ENCODE results near the gene TMCC1. TPM values are rescaled to one million over a fixed set of nuclear protein-coding genes. Genes with fewer than 3 reads are reported as not detected.

The TMCC1 gene
- total RNA-seq, 3 donors from 2014 or later = 12.7 to 14.2 (median 14.1) TPM

DNA sequence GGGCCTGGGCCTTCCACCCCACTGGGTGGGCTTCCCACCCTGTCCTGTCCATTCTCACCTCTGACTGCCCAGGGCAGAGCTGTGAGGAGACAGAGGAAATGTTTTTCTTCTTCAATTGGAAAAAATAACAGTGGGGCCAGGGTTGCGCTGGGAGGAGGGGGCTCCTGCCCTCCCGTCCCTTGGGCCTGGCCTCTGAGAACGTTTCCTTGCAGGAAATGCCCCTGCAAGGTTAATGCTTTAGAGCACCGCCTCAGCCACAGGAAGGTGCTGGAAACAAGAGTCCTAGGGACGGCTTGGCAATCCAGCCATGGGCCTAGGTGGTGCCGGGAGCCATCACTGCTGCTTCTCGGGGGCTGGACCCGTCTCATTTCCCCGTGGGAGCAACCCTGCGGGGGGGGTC is 283.2 kb downstream of the TMCC1 start:
- Mint-ChIP-seq H3K27me3 (ENCODE audit: low read depth) (peaks cover 4% of the 10 kb centered on the region), H3K36me3 (ENCODE audit: insufficient read depth) (no peaks in the 10 kb centered on the region), H3K4me3 (no peak overlapping the region), H3K4me1 (ENCODE audit: low read depth) (peaks cover 18% of the 10 kb centered on the region), H3K9me3 (no peaks in the 10 kb centered on the region)
- DNase-seq = no peak
- ATAC-seq = no peak

DNA sequence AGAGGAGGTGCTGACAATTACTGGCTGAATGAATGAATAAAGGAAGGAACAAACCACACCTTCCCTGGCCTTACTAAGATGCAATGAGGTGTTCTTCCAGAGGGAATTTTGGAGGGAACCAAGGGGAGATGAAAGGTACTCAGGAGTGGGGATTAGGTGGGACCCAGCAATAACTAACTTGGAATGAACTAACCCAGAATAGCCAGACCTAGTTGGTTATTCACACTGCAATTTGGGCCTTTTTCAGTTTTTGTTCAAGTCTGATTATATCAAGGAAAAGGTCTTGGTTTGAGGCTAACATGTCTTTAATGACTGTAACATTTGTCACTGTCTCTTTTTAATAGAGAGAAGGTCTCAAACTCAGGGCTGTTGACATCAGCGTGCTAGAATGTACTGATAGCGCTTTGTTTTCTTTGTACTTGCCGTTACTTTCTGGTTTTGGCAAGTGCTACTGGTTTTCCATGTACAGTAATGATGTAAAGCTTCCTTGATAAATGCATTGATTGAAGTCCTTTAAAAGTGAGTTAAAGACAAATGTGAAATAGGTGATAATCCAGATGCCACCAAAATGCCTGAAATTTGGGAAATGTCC is 283.8 kb downstream of the TMCC1 start:
- Mint-ChIP-seq H3K4me1 (ENCODE audit: low read depth) (peaks cover 18% of the 10 kb centered on the region), H3K9me3 (no peaks in the 10 kb centered on the region), H3K4me3 (no peak overlapping the region), H3K27me3 (ENCODE audit: low read depth) (peaks cover 8% of the 10 kb centered on the region), H3K36me3 (ENCODE audit: insufficient read depth) (no peaks in the 10 kb centered on the region)
- ATAC-seq = no peak
- DNase-seq = no peak

DNA sequence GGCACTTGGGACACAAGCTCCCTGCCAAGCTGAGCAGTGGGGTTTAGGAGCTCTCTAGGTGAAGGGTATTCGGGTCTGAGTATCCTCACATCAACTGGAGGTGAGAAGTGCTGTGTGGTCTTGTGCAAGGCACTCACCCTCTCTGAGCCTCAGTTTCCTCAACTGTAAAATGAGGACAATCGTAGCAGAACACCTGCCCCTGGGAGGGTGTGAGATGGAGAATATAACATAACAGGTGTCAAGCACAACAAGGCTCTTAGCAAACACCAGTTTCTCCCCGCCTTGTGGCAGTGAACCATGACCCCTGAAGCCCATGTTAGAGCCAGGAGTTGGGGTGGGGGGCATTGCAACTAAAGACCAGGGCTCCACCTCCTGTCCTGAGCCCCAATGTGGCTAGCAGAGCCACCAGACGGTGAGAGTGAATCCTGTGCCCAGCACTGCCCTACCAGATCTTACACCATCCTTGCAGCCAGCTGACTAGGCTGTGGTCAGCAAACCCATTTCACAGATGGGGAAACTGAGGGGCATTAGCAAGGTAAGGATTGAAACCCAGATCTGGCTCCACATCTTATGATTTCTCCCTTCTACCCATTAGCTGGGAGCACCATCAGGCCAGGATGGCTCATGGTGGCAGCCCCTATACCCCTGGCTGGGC is 284.4 kb downstream of the TMCC1 start:
- H3K4me3 Mint-ChIP-seq = peak overlapping the region; percentile 2
- H3K9me3 Mint-ChIP-seq = no peaks in the 10 kb centered on the region
- DNase-seq = no peak
- H3K4me1 Mint-ChIP-seq (ENCODE audit: low read depth) = peaks cover 21% of the 10 kb centered on the region
- ATAC-seq = no peak
- peaks cover 13% of the 10 kb centered on the region for H3K27me3 Mint-ChIP-seq (ENCODE audit: low read depth)
- H3K36me3 Mint-ChIP-seq (ENCODE audit: insufficient read depth) = no peaks in the 10 kb centered on the region

DNA sequence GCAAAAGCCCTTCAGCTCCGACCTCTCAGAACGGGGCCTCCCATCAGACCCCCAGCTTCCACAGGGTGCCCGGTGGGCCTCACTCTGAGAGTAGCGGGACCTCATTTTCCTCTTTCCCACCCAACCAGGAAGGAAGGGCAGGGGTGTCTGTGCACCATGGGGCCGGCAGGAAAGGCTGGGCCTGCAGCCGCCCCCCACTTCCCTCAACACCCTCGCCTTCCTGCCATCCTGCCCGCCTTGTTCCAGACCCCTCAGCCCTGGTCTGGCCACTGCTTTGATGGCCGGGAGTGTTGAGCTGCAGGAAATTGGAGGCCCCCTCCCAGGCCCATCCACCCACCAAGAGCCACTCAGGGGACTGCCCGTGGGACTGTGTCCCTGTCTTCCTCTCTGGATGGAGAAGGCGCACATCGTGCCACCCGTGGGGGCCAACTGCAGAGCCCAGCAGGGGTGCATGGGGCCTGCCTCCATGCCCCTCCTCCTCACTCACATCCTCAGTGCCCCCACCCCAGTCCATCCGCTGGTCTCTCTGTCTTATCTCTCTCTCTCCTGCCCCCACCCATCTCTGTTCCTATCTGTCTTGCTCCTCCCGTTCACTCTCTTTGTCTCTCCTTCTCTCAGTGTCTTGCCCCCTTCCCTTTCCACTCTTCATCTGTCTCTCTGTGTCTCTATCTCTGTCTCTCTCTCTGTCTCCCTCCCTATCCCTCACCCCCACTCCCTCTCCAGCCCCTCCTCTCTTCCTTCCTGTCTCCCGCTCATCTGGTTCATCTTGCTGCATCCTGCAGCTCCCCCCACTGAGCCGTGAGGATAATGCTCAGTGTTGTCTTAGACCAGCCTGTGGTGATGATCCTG is 285.2 kb downstream of the TMCC1 start:
- no peak for DNase-seq
- Mint-ChIP-seq H3K36me3 (ENCODE audit: insufficient read depth) (no peaks in the 10 kb centered on the region), H3K4me1 (ENCODE audit: low read depth) (peaks cover 21% of the 10 kb centered on the region), H3K9me3 (no peaks in the 10 kb centered on the region), H3K4me3 (peak overlapping the region; percentile 2), H3K27me3 (ENCODE audit: low read depth) (peaks cover 15% of the 10 kb centered on the region)
- ATAC-seq = no peak

DNA sequence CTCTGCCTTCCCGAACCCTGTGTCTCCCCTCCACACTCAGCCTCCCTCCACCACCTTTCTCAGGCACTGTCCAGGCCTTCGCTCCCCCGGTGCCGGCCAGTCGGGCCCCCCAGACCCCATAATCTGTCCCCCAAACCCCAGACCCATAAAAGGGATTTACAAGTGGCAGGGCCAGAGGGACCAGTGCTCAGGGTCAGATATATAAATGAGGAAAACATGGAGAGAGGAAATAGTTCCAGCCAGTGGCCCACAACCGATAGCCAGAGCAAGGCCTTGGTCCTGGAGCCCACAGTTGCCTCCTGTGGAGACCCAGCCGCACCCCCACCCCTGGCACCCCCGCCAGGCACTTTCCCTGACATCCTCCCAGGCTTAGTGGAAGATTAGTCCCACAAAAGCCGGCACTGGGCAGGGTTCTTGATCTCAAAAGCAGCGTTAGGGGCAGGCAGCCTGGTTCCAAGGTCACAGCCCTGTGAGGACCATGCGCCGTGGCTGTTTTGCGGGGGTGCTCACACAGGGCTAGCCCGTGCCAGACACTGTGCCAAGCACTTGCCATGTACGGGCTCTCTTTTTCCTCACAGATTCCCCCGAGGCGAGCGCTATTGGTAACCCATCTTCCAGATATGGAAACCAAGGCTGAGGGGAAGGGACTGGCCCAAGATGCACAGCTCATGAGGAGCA is 286.0 kb downstream of the TMCC1 start:
- Mint-ChIP-seq H3K4me3 (peak overlapping the region; percentile 82), H3K36me3 (ENCODE audit: insufficient read depth) (no peaks in the 10 kb centered on the region), H3K9me3 (no peaks in the 10 kb centered on the region), H3K27me3 (ENCODE audit: low read depth) (peaks cover 15% of the 10 kb centered on the region), H3K4me1 (ENCODE audit: low read depth) (peaks cover 21% of the 10 kb centered on the region)
- ATAC-seq (no peak), DNase-seq (no peak)

DNA sequence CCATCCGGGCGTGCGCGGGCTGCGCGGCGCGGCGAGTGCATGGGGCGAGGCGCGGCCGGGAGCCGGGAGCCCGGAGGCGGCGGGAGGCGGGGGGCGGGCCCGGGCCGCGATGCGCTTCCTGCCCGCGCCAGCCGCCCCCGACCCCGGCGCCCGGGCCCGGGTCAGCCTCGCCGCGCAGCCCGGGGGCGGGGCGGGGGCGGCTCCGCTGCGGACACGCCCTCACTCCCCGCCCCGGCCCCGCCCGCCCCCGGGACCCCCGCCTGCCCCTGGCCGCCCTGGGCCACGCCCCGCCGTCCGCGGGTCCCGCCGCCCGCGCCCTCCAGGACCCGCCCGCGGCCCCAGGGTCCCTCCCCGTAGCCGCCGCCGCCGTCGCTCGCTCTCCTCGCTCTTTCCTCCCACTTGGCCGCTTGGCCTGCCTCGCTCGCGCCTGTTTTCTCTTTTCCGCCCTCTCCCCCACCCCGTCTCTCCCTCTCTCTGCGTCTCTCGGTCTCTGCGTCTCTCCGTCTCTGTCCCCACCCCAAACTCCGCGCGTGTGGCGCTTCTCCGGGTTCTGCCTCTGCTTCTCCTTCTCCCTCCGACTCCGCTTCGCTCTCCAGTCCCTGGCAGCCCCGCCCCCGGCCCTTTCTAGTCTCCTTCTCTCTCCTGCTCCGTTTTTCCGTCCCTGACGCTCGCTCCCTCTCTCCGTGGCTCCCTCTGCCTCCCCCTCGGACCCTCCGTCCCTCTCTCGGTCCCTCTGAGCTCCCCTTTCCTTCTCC is 286.7 kb downstream of the TMCC1 start, which contains the start of gene PLXND1:
Gene PLXND1 (minus strand): TSS at position 41 of the 755 bp plus-strand sequence. CDS start 37 bp downstream, at position 4.
- Mint-ChIP-seq H3K27me3 (ENCODE audit: low read depth) (peaks cover 15% of the 10 kb centered on the region), H3K4me3 (peak within 1 kb of the TSS; percentile 91), H3K36me3 (ENCODE audit: insufficient read depth) (no peaks in the 10 kb centered on the region), H3K4me1 (ENCODE audit: low read depth) (peaks cover 23% of the 10 kb centered on the region), H3K9me3 (no peaks in the 10 kb centered on the region)
- peak; percentile 42 for DNase-seq
- ATAC-seq = peak; percentile 57 to 61

DNA sequence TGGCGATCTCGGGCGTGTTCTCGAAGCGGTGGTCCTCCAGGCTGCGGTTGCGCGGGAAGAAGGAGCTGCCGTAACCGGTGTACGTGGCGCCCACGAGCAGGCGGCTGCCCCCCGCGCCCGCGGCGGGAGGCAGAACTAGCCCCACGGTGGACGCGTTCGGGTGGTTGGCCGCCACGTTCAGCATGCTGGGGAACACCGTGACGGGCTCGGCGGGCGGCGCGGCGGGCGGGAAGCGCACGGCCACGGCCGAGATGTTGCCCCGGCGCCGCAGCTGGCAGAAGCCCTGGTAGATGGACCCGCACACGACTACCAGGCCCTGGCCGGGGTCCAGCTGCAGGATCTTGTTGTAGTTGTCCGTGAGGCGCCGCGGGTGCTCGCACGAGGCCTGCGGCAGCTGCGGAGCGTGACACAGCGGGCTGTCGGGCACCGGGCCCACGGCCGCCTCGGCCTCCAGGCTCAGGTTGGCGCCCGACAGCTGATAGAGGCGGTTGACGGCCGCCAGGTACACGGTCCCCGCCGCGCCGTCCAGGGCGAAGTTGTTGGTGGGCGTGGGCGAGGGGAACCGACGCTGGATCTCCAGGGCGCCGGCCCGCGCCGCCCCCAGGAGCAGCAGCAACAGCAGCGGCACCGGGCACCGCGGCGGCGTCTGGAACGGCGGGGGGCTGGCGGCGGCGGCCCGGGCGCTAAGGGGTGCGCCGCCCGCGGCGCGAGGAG is 287.4 kb downstream of the TMCC1 start:
- Mint-ChIP-seq H3K4me1 (ENCODE audit: low read depth) (peaks cover 24% of the 10 kb centered on the region), H3K4me3 (peak overlapping the region; percentile 91), H3K27me3 (ENCODE audit: low read depth) (peaks cover 15% of the 10 kb centered on the region), H3K9me3 (no peaks in the 10 kb centered on the region), H3K36me3 (ENCODE audit: insufficient read depth) (no peaks in the 10 kb centered on the region)
- DNase-seq = no peak
- peak; percentile 7 to 39 for ATAC-seq

DNA sequence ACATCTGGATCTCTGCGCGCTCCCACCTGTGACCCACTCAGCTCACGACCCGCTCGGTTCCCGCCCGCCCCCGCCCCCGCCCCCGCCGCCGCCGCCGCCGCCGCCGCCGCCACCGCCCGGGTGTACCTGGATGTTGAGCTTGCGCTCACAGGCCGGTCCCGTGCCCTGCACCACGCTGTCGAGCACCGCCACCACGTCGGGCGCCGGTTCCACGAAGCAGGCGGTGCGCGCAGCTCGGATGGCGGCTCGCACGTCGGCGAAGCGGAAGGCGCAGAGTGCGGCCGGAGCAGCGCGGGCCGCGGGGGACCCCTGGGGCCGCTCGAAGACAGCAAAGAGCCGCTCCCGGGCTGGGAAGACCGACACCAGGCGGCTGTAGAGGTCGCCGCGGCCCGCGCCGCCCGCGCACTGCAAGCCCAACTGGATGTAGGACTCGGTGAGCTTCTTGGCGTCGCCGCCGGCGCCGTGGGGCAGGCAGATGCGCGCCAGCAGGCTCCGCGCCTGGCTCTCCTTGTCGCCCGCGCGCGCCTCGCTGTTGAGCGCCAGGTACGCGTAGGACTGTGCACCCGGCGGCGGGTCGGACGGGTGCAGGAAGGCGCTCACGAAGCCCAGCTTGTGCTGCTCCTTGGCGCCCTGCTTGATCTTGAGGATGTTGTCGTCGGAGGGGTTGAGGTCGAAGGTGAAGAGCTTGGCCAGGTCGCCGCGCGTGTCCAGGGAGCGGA is 288.1 kb downstream of the TMCC1 start:
- H3K4me1 Mint-ChIP-seq (ENCODE audit: low read depth) = peaks cover 24% of the 10 kb centered on the region
- peak overlapping the region; percentile 91 for H3K4me3 Mint-ChIP-seq
- DNase-seq (peak; percentile 41), ATAC-seq (peak; percentile 57 to 58)
- H3K9me3 Mint-ChIP-seq = no peaks in the 10 kb centered on the region
- H3K27me3 Mint-ChIP-seq (ENCODE audit: low read depth) = peaks cover 15% of the 10 kb centered on the region
- H3K36me3 Mint-ChIP-seq (ENCODE audit: insufficient read depth) = no peaks in the 10 kb centered on the region

DNA sequence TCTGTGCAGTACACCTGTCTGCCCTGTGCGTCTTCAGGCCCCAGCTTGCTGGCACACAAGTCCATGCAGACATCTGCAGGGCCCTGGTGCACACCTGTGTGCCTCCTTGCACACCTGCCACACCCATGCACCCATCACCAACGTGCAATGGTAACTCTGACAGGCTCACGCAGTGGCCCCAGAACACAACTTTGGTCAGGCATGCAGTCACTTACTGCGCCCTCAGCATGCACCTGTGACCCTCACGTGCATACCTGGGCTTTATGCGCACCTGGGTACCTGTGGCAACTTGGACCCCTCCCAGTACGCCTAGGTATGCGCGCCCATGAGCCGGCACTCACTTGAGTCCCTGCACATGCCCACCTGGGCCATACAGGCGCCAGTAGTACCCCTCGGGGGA is 288.7 kb downstream of the TMCC1 start:
- peak overlapping the region; percentile 16 for H3K4me3 Mint-ChIP-seq
- peaks cover 15% of the 10 kb centered on the region for H3K27me3 Mint-ChIP-seq (ENCODE audit: low read depth)

DNA sequence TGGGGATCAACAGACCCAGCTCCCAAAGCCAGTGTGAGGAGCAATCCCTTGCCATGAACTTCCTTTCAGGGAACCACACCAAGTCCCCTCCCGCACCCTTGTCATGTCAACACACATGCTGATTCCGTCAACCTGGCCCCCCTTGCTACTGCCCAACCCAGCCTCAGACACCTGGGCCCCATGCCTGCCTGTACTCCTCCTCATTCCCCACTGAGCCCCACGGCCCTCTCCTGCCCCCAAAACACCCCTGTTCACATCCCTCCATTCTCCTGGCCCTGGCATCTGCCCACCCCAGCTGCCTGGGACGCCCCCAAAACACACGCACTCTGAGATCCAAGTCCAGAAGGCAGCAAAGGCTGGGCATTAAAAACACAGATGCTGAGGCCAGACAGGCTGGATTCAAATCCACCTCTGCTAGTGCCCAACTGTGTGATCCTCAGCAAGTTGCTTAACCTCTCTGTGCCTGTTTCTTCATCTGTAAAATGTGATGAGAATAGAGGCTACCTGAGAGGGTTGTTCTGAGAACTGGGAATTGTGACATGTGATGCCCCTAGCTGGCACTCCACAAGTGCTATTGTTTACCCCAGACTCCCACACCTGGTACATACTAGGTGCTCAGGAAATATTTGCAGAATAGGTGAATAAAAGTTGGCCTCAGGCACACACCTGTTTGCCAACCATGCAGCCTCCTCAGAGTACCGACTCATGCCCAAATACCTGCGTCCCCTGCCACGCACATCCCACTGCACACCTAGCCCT is 289.3 kb downstream of the TMCC1 start:
- Mint-ChIP-seq H3K36me3 (ENCODE audit: insufficient read depth) (no peaks in the 10 kb centered on the region), H3K4me3 (no peak overlapping the region), H3K27me3 (ENCODE audit: low read depth) (peaks cover 15% of the 10 kb centered on the region), H3K9me3 (no peaks in the 10 kb centered on the region), H3K4me1 (ENCODE audit: low read depth) (peaks cover 27% of the 10 kb centered on the region)
- DNase-seq (no peak), ATAC-seq (no peak)

More for the DNA sequence above, 288.7 kb downstream of the TMCC1 start:
- H3K4me1 Mint-ChIP-seq (ENCODE audit: low read depth) = peaks cover 24% of the 10 kb centered on the region
- no peaks in the 10 kb centered on the region for H3K36me3 Mint-ChIP-seq (ENCODE audit: insufficient read depth)
- no peak for DNase-seq
- H3K9me3 Mint-ChIP-seq = no peaks in the 10 kb centered on the region
- no peak for ATAC-seq

DNA sequence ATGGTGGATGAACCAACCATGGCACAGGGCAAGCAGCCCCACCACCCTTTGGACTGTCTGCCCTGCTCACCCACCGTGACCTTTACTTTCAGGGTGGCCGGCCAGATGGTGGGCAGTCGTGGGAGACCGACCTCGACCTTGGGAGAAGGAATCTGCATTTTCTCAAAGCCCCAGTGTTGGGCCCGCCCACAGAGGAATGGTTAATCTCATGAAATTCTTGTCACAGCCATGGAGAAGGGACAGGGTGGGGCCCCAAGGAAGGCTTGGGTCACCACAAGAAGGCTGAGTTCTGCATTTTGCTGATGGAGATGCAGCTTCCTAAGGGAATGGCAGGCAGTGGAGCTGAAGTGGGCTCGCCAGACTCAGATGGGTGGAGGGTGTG is 290.0 kb downstream of the TMCC1 start:
- Mint-ChIP-seq H3K27me3 (ENCODE audit: low read depth) (peaks cover 15% of the 10 kb centered on the region), H3K4me3 (no peak overlapping the region), H3K36me3 (ENCODE audit: insufficient read depth) (no peaks in the 10 kb centered on the region), H3K4me1 (ENCODE audit: low read depth) (peaks cover 26% of the 10 kb centered on the region), H3K9me3 (no peaks in the 10 kb centered on the region)
- ATAC-seq (no peak), DNase-seq (no peak)
